Activated CD8-positive, alpha-beta T cell treated with anti-CD3 and anti-CD28 coated beads for 36 hours (primary cell): ENCODE data around the gene CCDC85A. TPM values are rescaled to one million over a fixed set of nuclear protein-coding genes. Genes with fewer than 3 reads are reported as not detected.

ENCODE experiments used
- ATAC-seq: fragments of 200-7000 bp; cut with Tn5 transposase; one replicate; pipeline ENCODE4 v1.10.0; 2021; ENCODE audit warnings: mild to moderate bottlenecking, moderate library complexity
- CTCF ChIA-PET: fragments of 350-600 bp; sonication (Branson Sonifier 250); formaldehyde crosslinking; loops from one replicate; lab custom pipeline; 2021; ENCODE audit warnings: antibody characterized with exemption; lab: Charles Lee
- POLR2A ChIA-PET: fragments of 350-600 bp; sonication (Branson Sonifier 250); formaldehyde crosslinking; loops from one replicate; lab custom pipeline; 2021; ENCODE audit warnings: antibody characterized with exemption; lab: Charles Lee
- DNase-seq: peaks from one replicate; pipeline ENCODE4 v3.0.0-alpha.2; 2020
- H3K27ac Mint-ChIP-seq: one replicate; pipeline ENCODE4 v1.8.0; 2021; ENCODE audit warnings: mild to moderate bottlenecking, mixed read lengths
- H3K27me3 Mint-ChIP-seq: one replicate; pipeline ENCODE4 v1.8.0; 2021; ENCODE audit warnings: mixed read lengths
- H3K36me3 Mint-ChIP-seq: one replicate; pipeline ENCODE4 v1.8.0; 2021; ENCODE audit warnings: low read depth, mixed read lengths
- H3K4me1 Mint-ChIP-seq: one replicate; pipeline ENCODE4 v1.8.0; 2021; ENCODE audit warnings: low read depth, mixed read lengths
- H3K4me3 Mint-ChIP-seq: one replicate; pipeline ENCODE4 v1.8.0; 2021; ENCODE audit warnings: mild to moderate bottlenecking, moderate library complexity, mixed read lengths
- H3K9me3 Mint-ChIP-seq: one replicate; pipeline ENCODE4 v1.8.0; 2021; ENCODE audit warnings: mixed read lengths
- intact Hi-C: fragments of 100-400 bp; cut with micrococcal nuclease; formaldehyde crosslinking; loops from one replicate; pipeline ENCODE4 v1.10.0; 2022
- total RNA-seq, 2 experiments: library from RNA; stranded (reverse); gene quantifications; one replicate each; pipeline ENCODE4 v1.2.3, GENCODE V29; 2021
- TF ChIP-seq, protein P1 (sequence below): fragments of 200-600 bp; IDR thresholded peaks from one replicate; pipeline ENCODE4 v1.8.0; 2022; ENCODE audit warnings: antibody characterized with exemption, mild to moderate bottlenecking

The CCDC85A gene
- total RNA-seq, 2 experiments from 2014 or later: not detected

DNA sequence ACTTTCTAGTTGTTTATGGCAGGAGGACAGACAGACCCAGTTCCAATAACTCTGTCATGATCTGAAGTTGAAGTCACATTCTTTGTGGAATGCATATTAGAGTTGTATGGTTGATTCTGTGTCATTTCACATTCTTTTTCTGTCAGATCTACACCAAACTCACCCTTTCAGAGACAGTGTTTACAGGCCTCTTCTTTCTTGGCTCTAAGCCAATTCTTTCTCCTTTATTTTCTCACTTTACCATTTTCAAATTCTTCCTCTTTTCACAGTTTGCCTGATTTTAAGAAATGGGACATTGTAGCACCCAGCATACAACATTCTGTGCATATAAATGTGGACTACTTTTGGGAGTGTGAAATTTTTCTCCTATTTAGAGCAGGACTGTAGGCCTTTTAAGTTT, 103.7 kb downstream of the CCDC85A start:
- ATAC-seq (no peak), DNase-seq (no peak)
- no peaks in the 10 kb centered on the region for H3K36me3 Mint-ChIP-seq
- ChIA-PET POLR2A (no interaction called here), CTCF (no interaction called here)
- TF ChIP-seq, protein P1, sequence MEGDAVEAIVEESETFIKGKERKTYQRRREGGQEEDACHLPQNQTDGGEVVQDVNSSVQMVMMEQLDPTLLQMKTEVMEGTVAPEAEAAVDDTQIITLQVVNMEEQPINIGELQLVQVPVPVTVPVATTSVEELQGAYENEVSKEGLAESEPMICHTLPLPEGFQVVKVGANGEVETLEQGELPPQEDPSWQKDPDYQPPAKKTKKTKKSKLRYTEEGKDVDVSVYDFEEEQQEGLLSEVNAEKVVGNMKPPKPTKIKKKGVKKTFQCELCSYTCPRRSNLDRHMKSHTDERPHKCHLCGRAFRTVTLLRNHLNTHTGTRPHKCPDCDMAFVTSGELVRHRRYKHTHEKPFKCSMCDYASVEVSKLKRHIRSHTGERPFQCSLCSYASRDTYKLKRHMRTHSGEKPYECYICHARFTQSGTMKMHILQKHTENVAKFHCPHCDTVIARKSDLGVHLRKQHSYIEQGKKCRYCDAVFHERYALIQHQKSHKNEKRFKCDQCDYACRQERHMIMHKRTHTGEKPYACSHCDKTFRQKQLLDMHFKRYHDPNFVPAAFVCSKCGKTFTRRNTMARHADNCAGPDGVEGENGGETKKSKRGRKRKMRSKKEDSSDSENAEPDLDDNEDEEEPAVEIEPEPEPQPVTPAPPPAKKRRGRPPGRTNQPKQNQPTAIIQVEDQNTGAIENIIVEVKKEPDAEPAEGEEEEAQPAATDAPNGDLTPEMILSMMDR: no peak
- H3K27me3 Mint-ChIP-seq: no peaks in the 10 kb centered on the region
- H3K4me1 Mint-ChIP-seq: no peaks in the 10 kb centered on the region
- H3K27ac Mint-ChIP-seq: no peak overlapping the region
- no peak overlapping the region for H3K4me3 Mint-ChIP-seq
- intact Hi-C loops: no loop called here
- H3K9me3 Mint-ChIP-seq: peaks cover 8% of the 10 kb centered on the region

DNA sequence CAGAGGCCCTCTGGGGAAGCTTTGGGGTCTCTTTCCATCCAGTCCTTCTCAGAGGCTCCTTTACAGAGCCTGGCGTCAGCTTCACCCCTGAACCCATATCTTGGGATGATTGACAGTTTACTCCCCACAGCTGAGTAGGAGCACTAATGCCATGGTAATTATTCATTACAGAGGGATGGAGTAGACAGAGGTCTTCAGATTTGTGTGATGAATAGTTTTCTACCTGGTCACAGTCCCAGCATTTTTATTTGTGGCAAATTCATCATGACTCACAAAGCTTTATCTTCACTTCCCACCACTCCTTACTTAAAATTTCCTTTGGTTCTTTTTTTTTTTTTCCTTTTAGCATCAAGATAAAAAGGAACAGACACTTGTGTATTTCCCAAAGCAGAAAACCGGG, 104.2 kb downstream of the CCDC85A start:
- Mint-ChIP-seq H3K36me3 (no peaks in the 10 kb centered on the region), H3K27me3 (no peaks in the 10 kb centered on the region), H3K4me1 (no peaks in the 10 kb centered on the region), H3K9me3 (peaks cover 8% of the 10 kb centered on the region), H3K4me3 (no peak overlapping the region), H3K27ac (no peak overlapping the region)
- TF ChIP-seq, protein P1: no peak
- ChIA-PET CTCF (no interaction called here), POLR2A (no interaction called here)
- ATAC-seq: no peak
- intact Hi-C loops: no loop called here
- DNase-seq: no peak

DNA sequence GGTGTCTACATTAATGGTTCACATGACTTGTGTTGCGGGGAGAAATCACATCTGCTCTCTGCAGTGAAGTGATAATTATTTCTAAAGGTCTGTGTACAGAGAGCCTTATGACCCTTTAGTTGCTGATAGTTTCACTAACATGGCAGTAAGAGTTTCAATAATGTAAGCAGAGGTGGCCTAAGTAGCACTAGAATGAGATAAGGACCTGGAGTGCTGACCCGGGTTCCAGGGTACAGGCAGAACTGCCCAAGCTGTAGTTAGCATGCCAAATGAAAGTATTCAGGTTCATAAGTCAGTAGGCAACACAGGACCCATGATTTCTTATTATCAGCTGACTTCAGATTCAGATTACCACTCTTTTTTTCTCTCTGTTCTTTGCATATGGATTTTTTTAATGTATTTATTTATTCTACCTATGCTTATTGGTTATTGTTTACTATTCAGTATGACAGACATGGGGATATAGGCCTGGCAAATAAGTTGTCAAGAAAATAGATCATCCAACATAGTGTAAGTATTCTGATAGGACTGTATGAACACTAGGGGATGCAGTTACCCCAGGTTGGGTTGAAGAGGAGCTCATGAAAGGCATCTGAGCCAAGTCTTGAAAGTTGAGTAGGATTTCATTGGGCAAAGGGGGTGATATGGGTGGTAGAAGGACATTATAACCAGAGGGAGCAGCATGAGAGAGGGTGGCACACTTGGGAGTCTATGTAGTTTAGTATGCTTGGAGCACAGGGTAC, 105.2 kb downstream of the CCDC85A start:
- TF ChIP-seq, protein P1: no peak
- no peaks in the 10 kb centered on the region for H3K27me3 Mint-ChIP-seq
- no peaks in the 10 kb centered on the region for H3K4me1 Mint-ChIP-seq
- ATAC-seq (no peak), DNase-seq (no peak)
- peaks cover 8% of the 10 kb centered on the region for H3K9me3 Mint-ChIP-seq
- intact Hi-C loops: no loop called here
- ChIA-PET CTCF (no interaction called here), POLR2A (no interaction called here)
- H3K27ac Mint-ChIP-seq: no peak overlapping the region
- no peaks in the 10 kb centered on the region for H3K36me3 Mint-ChIP-seq
- H3K4me3 Mint-ChIP-seq: no peak overlapping the region

DNA sequence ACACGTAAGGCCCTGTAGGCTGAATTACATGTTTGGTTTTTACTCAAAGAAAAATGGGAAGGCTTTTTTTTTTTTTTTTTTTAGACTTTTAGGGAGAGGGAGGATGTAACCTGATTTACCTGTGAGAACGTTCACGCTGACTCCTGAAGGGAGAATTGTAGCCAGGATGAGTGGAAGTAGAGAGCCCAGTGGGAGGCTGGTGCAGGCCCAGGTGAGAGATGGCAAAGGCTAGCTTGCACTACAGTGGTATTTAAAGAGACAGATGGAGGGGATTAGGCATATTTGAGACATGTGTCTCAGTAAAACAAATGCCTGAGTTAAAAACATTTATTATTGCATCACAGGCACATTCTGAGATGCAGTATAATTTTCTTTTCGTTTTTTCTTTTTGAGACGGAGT, 107.9 kb downstream of the CCDC85A start:
- Mint-ChIP-seq H3K27me3 (no peaks in the 10 kb centered on the region), H3K36me3 (no peaks in the 10 kb centered on the region), H3K27ac (no peak overlapping the region), H3K4me1 (no peaks in the 10 kb centered on the region), H3K4me3 (no peak overlapping the region), H3K9me3 (peaks cover 2% of the 10 kb centered on the region)
- POLR2A ChIA-PET: no interaction called here
- CTCF ChIA-PET: no interaction called here
- no peak for DNase-seq
- intact Hi-C loops: no loop called here
- TF ChIP-seq, protein P1: no peak
- no peak for ATAC-seq

DNA sequence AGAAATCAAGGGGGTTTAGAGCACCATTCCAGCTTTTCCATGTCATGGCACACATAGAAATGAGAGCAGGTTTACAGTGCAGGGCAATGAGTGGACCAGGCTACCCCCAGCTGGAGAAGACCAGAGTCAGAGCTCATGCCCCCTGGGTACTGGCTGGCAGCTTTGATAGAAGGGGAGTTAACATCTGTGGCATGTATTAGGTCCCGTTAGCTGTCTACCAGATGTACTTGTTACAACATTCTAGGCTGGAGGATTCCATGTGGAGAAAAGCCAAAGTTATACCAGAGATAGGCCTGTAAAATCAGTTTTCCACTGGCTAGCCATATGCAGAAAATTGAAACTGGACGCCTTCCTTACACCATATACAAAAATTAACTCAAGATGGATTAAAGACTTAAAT, 109.2 kb downstream of the CCDC85A start:
- DNase-seq: no peak
- TF ChIP-seq, protein P1: no peak
- Mint-ChIP-seq H3K36me3 (no peaks in the 10 kb centered on the region), H3K4me1 (no peaks in the 10 kb centered on the region), H3K9me3 (peaks cover 2% of the 10 kb centered on the region), H3K27me3 (no peaks in the 10 kb centered on the region), H3K27ac (no peak overlapping the region), H3K4me3 (no peak overlapping the region)
- intact Hi-C loops: no loop called here
- ChIA-PET POLR2A (no interaction called here), CTCF (no interaction called here)
- no peak for ATAC-seq
